Stimulated activated CD4-positive, alpha-beta T cell treated with anti-CD3 and anti-CD28 coated beads, Interleukin-1b, Interleukin-23, amount 100 ng/mL, for 48 hours (primary cell): ENCODE measurements around the gene BAG5.
"Not testable (repeated sequence)": the region's sequence is repeated elsewhere in the genome, so short reads cannot be mapped to it uniquely, and the experiment has no call there.

ENCODE experiments used
- DNase-seq: peaks from one replicate; pipeline ENCODE4 v3.0.0-alpha.2; 2020

BAG5 gene

DNA sequence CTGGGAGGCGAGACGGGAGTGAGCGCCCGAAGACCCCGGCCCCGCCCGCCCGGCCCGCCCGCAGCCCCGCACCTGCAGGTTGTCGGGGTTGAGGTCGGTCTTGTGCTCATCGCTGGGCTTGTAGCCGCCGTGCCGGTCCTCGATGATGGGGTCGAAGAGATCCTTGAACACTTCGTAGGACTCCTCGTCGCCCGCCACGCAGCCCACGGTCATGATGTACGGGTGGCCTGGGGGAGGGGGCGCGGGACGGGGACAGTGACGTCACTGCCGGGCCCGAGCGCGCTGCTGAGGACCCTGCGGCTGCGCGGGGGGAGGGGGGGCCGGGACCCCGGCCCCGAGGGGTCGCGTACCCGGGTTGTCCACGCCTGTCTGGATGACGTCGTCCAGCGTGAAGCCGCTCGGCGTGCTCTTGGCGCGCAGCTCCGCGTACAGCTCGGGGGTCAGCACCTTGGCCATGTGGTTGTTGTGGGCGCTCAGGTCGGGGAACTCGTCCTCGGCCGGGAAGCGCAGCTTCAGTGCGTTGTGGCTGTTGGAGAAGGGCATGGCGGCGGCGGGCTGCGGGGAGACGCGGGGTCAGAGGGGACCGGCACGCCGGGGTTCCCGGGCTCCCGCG is 40.4 kb downstream of the BAG5 start:
- no peak for DNase-seq

DNA sequence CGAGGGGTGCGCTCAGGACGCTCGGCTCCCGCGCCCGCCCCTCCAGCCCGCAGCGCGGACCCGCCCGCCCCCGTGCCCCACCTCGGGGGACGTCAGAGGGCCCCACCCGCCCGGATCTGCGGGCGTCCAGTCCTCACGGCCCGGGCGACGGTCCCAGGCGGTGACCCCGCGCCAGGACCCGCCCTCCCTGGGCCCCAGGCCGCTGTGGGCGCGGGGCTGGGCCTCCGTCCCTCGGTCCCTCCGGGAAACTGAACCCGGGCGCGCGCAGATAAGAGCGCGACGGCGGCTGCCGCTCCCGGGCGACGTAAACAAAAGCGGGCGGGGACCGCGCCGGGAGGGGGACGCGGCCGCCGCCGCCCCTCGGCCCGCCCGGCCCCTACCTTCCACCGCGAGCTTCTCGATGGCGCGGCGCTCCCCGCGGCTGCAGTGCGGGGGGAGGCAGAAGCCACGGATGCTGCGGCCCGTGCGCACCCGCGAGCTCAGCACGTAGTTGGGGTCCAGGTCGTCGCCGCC is 41.0 kb downstream of the BAG5 start:
- DNase-seq: no peak

DNA sequence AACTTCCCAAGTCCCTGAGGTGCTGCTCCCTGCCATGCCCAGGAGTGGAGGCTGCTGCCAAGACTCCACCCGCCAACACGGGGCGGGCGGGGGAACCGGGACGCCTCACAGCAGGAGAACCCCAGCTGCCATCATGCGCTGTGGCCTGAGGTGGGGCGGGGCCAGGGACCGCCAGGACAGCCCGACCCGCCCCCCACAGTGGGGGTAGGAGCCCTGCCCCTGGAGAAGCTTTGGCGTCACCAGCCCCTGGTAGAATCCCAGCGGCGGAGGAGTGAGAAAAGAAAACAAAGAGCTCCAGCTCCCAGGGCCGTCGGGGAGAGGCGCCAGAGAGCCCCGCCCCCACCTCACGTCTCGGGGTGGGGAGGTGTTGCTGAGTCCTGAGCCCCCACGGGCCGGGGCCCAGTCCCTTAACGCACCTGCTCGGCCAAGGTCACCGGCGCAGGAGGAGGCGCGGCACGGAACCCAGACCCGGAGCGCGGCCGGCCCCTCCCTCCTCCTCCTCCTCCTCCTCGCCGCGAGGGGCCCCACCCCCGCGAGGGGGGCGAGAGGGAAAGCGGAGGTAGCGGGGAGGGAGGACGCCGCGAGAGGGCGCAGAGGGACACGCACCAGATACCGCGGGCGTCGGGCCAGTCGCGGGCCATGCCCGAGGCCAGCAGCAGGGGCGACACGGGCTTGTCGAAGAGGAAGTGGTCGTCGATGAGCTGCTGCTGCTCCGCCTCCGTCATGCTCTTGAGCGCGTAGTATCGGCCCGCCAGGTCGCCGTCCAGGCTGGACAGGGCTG is 41.6 kb downstream of the BAG5 start:
- DNase-seq: peak; percentile 34

DNA sequence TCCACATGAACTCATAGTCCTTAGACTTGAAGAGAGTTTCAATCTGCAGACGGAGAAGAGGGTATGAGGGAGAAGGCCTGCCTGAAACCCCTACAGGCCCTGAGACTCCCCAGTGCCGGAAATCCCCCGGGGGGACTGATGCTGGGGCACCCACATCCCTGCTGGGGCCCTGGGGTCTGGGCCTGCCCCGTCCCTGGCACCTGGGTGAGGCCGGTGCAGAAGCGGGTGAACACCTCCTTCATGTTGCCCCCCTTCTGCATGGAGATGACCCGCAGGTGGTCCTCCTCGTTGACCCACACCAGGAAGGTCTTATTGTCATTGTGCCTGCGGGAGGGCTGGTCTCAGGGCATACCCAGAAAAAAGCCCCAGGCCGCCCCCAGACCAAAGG is 42.2 kb downstream of the BAG5 start:
- DNase-seq: no peak

DNA sequence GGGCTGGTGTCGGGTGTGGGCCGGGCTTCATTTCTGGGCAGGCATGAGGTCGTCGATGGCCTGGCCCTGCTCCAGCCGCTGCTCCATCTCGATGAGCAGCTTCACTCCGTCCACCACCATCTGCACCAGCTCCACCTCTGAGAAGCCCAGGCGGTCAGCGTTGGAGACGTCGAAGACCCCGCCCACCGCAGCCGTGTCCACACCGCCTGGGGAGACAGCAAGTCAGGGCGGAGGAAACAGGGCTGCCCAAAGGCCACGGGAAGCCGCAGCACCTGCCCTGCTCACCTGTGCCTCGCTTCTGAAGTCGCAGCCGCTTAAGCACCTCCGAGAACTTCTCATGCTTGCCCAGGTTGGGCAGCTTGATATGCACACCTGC is 42.6 kb downstream of the BAG5 start:
- no peak for DNase-seq

DNA sequence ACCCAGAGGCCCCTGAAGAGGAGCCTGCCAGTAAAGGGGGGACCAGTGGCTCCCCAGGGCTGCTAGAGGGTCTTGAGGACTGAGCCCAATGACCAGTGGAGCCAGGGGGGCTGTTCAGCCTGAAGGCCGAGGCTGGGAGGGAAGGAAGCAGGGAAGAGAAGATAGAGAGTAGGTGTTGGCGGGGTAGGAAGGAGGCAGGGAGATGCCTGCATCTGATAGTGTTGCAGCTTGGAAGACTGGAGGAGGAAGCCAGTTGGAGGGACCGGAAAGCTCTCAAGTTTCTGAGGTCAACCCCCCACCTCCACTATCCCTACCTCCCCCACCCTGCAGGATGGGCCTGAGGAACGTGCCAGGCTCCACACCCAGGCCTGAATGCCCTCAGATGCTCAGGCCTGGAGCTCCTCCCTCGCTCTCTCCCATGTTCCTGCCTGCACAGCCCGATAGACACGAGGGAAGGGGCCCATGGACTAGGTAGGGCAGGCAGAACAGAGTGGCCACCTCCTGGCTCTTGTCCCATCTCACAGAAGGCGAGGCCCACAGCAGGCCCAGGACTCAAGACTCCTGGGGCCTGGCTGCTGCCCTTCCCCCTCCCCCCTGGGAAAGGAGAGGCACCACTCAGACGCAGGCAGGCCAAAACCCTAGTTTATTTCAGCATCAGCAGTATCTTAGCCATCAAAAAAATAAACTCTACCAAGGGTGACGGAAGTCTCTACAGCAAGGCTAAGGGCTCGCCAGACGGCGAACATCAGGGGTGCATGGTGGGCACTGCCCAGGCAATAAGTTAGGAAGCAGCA is 43.2 kb downstream of the BAG5 start:
- DNase-seq: no peak

DNA sequence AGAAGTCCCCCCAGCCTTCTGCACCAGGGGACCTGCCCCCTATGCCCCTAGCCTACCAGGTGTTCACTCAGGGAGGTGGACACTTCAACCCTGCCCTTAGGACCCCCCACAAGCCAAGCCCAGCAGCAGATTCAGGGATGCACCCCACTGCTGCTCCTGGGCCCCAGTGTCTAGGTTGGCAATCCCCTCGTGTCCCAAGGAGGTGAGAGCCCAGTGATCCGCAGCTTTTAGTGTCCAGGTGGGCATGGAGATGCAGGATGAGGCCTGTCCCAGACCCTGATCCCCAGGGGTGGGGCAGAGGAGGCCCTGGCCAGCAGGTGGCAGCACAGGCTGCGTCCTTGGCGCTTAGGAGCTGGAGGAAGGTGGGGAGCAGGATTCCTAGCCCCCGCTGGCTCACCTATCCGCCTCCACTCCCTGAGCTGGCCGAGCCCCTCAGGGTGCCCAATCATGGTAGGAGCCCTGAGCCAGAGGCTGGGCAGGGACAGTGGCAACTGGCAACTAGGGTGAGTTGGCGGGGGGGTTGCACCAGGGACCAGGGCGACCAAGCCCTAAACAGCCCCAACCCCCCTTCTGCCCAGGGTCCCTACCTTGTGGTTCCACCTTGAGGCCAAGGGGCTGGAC is 43.9 kb downstream of the BAG5 start:
- DNase-seq: peak; percentile 54

DNA sequence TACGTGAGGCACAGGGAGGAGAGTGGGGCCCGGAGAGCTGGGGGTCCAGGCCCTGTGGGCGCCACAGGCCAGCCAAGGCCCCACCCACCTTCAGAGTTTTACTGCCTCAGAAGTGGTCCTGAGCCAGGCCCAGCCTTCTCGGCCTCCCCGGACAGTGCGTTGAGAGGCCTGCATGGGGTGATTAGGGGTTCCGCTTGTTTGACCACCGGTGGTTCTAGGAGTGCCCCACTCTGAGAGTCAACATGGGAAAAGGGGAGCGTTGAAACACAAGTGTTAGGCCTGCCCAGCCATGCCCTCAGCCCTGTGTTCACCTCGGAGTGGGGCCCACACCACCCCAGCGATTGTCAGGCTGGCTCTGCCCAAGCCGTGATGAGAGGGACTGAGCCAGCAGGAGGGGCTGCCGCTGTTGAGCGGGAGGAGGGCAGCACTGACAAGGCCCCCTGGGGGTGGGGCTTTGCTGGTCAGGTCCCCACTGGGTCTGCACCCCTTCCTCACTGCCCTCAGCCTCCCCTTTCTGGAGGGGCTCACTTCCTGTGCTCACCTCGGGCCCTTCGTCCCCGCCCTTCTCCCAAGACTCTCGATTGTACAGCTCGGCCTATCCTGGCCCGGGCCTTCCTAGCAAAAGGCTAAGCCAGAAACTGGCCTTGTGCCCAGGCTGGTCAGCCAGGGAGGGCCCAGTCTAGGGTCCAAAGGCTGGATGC is 44.6 kb downstream of the BAG5 start:
- DNase-seq: no peak

DNA sequence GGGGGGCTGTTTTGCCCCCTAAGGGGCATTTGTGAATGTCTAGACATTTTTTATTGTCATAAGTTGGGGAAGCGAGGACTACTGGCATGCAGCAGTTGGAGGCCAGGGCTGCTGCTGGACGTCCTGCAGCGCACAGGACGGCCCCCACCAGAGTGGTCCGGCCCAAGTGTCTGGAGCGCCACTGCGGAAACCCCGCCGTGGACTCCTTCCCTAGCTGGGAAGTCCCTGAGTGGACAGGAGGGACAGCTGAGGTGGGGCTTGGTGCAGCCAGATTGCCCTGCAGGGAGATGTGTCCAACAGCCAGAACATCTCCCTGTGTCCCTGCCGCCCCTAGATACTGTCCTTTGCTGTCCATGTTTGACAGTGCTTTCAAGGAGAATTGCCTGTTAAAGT is 45.3 kb downstream of the BAG5 start:
- DNase-seq: no peak

DNA sequence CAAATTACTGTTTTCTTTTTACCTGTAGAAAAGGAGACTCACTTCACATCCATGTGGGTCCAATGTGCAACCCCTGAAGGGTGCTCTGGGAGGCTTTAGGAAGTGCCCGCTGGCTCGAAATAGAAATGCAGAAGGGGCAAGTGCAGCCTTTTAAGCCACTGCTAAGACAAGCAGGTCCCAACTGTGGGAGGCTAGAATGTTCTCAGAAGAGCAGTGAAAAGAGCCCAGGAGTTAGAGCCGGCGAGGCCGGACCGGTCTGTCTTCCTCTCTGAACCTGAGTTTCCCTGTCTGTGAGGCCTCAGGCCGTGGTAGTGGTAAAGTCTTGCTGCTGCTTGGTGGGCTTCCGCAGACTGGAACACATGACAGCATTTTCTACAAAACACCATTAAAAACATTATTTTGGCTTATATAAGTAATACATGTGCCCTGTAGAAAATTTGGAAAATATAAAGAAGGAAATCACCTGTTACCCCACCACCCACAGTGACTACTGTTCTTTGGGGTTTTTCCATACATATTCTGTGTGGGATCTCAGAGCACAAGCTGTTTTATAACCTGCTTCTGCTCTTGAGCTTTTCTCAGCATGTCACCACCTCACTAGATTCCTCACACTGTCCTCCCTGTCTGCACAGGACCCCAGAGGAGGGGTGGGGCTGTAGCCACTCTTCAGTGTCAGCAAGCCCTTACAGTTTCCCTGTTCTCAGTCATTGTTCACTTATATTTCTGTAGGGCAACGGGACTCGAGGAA is 45.9 kb downstream of the BAG5 start:
- no peak for DNase-seq

DNA sequence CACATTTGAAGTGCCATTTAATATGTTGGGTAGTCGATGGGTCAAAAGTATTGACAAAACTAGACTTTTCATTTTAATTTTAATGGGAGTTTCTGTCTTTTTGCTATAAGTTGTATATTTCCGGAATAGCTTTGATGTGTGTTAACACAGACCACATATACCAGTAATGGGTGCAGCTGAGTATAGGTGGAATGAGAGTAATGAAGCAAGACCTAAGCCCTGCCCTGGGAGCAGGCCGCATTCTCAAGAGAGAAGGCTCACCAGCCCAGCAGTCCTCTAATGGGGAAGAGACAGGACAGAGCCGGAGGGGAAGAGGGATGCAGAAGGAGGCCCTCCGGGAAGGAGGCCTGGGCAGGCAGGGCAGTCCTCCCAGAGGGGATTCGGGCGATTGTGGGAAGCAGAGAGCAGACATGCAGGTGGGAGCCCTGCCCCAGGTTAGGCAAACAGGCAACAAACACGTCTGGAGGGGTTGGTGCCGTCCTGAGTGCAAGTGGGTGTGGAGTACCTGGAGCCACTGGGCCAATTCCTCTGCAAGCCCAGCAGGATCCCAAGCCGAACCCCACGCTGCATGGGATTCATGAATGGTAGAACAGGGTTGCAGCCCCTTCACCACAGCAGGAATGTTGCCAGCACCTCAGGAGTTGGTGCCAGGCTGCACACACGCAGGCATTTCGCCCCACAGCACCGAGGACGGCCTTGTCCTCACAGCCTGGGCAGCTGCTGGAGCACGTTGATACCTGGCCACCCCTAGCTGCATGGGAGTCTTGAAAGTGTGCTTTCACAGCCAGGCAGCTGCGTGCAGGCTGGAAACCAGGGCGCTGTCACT is 47.6 kb downstream of the BAG5 start:
- DNase-seq: no peak

DNA sequence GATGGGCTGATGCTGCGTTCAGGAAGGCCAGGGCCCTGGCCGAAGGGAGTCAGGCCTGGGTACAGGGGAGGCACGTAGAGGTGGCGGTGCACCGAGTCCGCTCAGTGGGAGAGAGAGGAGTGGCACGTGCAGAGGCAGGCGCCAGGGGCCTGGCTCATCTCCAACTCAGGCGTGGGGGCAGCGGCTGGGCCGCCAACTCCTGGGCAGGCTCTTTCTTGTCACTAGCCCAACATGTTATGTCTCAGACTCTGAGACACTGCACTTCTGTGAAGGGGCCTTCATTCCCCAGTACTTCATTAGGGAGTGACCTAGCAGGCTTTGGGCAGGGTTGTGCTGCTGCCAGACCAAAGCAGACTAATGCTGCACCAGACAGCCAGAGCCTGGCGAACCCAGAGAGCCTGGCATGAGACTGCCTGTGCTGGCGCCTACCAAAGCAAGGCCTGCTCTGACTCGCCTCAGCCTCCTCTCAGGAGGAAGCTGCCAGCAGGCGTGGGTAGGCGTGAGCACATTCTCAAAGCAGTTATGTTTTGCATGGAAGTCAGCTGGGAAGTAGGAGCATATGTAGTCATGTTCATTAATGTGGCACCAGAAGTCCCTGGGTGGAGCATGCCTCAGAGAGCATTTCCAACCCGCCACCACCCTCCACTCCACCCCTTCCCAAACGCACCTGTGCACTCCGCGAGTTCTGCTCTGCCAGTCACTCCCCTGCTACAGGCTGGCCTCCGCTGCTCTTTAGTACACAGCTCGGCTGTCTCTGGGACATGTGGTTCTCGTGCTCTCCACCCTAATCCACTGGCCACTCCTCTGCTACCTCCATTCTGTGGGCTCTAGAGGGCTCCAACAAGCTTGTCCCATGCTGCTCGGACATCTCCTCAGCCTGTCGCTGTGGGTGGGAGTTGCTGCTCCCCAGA is 49.5 kb downstream of the BAG5 start:
- no peak for DNase-seq

DNA sequence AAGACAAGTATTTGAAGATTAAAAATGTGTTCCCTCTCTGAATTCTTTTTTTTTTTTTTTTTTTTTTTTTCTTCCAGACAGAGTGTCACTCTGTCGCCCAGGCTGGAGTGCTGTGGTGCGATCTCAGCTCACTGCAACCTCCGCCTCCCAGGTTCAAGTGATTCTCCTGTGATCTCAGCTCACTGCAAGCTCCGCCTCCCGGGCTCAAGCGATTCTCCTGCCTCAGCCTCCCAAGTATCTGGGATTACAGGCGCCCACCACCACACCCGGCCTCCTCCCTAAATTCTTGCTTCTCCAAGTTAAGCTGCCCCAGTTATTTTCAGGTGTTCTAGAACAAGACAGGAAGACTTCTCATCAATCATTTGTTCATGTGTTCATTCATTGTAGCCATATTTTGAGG is 50.3 kb downstream of the BAG5 start:
- not testable (repeated sequence) for DNase-seq

DNA sequence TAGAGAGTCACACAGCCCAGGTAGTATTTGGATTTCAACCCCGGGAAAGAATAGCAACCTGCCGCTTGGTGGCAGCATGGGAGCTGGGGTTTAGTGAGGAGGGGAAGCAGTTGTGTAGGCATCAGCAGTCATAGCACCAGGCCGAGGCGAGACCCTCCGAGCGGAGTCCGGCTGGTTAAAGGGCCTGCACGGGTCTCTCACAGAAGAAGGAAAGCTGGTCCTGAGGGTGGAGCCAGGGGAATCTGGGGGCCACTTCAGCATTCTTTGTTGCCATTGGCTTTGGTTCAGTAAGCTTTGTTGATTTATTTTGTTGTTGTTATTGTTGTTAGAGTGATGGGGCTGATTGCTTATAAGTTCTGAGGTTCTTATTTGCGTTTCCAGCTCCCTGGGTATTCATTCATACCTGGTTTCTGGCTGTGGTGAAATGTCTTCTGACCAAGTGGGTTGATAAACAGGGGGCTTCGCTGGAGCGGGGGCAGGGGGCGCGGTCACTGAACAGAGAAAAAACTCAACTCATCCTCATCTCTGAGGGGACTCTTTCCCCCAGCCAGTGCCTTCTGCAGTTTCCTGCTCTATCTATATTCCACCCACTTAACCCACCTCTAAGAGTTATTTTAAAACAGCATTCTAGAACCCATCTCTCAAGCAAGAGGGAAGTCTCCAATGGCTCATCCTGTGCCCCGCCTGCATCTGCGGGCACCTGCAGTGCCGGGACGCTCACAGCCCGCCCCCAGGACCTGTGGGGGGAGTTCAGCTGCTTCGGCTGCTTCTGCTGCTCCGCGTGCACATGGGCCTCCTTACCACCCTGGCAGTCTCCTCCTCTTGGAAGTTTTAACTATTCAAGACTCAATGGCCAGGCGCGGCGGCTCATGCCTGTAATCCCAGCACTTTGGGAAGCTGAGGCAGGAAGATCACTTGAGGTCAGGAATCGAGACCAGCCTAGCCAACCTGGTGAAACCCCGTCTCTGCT is 51.4 kb downstream of the BAG5 start:
- no peak for DNase-seq

DNA sequence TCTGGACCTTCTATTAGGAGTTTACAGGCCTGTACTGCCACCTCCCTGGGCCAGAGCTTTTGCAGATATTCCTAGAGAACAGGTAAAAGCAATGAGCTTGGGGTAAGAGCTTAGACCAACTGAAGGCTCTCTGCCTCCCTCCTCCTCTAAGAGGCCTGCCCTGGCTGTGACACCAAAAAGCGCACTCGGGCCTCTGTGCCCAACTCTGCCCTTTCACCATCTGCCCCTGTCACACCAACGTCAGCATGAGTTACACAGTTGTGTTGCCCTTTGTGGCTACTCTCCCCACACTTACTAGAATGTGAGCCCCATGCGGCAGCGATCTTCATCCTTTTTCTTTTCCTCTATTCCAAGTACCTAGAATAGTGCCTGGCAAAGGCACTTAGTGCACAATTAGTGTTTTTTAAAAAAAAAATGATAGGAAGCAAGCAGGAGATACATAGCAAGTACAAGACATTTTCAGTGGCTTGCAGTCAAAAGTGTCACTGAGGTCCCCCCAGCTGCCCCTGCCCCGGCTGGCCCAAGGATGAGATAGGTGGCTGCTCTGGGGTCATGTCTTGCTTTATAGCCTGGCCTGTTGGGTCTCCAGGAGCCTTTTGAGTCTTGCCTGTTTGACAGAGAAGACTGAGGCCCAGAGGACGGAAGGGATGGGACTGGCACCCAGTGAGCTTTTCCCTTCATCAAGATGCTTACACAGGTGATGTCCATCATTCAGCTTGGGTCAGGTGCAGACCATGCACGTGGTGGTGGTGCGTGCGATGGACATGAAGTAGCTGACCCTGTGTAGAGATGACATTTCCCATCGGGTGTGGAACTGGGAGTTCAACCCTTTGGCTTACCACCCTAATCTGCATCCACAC is 52.4 kb downstream of the BAG5 start:
- no peak for DNase-seq

DNA sequence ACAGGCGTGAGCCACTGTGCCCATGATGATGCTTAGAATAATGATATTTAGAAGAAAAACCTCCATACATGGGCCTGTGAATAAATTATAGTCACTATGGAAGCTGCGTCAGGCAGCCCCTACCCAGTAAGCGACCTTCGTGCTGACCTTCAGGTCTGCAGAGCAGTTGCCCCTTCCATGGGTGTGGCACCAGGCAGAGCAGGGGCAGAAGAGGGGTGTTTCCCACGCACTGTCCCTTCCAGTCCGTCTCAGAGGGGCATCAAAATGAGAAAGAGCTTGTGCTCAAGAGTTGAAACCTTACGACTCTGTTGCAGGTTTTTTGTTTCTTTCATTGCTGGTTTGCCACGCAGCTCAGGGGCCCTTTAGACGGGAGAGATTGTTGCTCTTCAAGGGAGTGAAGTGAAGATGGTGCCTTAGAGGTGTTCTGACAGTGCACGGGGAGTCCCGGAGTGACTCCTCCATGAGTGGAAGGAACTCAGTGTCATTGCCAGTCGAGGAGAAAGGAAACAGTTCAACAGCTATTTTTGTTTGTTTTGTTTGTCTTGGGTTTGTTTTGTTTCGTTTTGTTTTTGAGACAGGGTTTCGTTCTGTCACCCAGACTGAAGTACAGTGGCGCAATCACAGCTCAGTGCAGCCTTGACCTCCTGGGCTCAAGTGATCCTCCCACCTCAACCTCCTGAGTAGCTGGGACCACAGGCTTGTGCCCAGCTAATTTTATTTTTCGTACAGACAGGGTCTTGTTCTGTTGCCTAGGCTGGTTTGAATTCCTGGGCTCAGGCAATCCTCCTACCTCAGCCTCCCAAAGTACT is 53.7 kb downstream of the BAG5 start:
- no peak for DNase-seq

DNA sequence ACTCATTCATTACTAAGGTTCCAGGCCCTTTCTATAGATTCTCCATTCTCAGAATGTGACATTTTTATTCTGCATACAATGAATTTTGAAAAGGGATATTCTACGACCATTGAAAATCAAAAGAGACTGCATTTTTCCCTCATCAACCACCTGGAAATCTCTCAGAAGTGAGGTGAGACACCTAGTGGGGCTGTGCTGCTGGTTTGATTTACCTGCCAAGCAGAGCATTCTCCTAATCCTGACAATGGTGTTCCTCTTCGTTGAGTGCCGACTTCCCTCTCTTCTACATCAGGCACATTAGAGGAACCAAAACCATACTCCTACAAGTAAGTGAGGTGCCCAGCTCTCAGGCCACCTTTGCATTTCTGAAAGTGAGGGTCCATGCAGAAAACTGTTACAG is 54.7 kb downstream of the BAG5 start:
- no peak for DNase-seq
